ENCODE data around the gene PRTFDC1. TPM values are rescaled to one million over a fixed set of nuclear protein-coding genes. Genes with fewer than 3 reads are reported as not detected.

PRTFDC1 gene
- total and polyA plus RNA-seq, 2 of the 13 experiments (the other 11 are each of a cell fraction or from before 2014, with no cell fraction given) = not detected

DNA sequence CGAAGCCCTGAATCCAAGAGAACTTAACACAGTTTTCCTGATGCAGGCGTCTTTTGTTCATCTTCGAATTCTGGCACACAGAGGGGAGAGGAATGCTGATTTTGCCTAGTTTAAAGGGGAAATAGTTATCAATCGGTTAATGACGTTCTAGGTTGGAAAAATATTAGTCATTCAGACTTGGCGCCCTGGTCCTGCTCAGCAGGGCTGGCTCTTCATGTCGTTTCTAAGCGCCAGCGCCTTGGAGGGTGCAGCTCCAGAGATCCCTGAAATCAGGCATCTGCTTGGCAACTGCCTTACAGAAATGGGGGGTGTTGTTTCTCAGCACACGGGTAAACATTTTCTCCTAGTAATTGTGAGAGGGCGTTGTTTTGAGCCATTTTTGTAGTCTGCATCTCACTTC is 1.3 kb upstream of the PRTFDC1 start:
- Histone ChIP-seq H3K9me3 (ENCODE audit: low read length) (no peaks in the 10 kb centered on the region), H3K4me3 (replicated peaks in 1 of 3; ENCODE audit: insufficient read depth in 1 of 3, low read depth in 2 of 3, low read length in 3 of 3) (no peak overlapping the region), H3K4me1 (ENCODE audit: insufficient read depth, low read length) (no peaks in the 10 kb centered on the region), H3K79me2 (ENCODE audit: insufficient read depth, low read length) (no peaks in the 10 kb centered on the region), H4K20me1 (ENCODE audit: insufficient read depth, low read length) (no peaks in the 10 kb centered on the region), H2AFZ (ENCODE audit: low read length) (no peak overlapping the region), H3K4me2 (ENCODE audit: low read depth, low read length) (no peak overlapping the region), H3K36me3 (replicated peaks in 1 of 2; ENCODE audit: control insufficient read depth in 1 of 2, insufficient read depth in 2 of 2, low read length in 2 of 2) (no peaks in the 10 kb centered on the region), H3K27me3 (ENCODE audit: control insufficient read depth in 1 of 2, insufficient read depth in 2 of 2, low read length in 2 of 2) (no peaks in the 10 kb centered on the region), H3K27ac (ENCODE audit: extremely low read length, insufficient read depth, low read length) (no peak overlapping the region), H3K9ac (ENCODE audit: insufficient read depth, low read depth, low read length) (no peak overlapping the region)
- DNase-seq (ENCODE audit: low spot score) = no peak
- POLR2A ChIA-PET = no interaction called here
- BruUV-seq (replicated peaks) = no TSS peak
- in situ Hi-C loops (cut with HindIII; ENCODE audit: extremely low pct_ligation_motif_present, low pct_unique_long_range_greater_than_20kb) = no loop called here
- ATAC-seq = no peak
- WGBS (ENCODE audit: low lambda C conversion rate) = 35% methylated on average over 9 of the region's 11 CpGs
- TF ChIP-seq, protein P1, sequence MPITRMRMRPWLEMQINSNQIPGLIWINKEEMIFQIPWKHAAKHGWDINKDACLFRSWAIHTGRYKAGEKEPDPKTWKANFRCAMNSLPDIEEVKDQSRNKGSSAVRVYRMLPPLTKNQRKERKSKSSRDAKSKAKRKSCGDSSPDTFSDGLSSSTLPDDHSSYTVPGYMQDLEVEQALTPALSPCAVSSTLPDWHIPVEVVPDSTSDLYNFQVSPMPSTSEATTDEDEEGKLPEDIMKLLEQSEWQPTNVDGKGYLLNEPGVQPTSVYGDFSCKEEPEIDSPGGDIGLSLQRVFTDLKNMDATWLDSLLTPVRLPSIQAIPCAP (CRISPR knock-in tag; IDR thresholded peaks at IDR 0.05; ENCODE audit: low read depth) = no peak
- TF ChIP-seq ZNF552 (CRISPR knock-in tag; IDR thresholded peaks at IDR 0.05; ENCODE audit: borderline replicate concordance) = no peak
- TF ChIP-seq, protein P2, sequence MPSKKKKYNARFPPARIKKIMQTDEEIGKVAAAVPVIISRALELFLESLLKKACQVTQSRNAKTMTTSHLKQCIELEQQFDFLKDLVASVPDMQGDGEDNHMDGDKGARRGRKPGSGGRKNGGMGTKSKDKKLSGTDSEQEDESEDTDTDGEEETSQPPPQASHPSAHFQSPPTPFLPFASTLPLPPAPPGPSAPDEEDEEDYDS (CRISPR knock-in tag; IDR thresholded peaks at IDR 0.05) = no peak
- no peak for TF ChIP-seq ZNF569 (CRISPR knock-in tag; IDR thresholded peaks at IDR 0.05; ENCODE audit: borderline replicate concordance)
- TF ChIP-seq, protein P3, sequence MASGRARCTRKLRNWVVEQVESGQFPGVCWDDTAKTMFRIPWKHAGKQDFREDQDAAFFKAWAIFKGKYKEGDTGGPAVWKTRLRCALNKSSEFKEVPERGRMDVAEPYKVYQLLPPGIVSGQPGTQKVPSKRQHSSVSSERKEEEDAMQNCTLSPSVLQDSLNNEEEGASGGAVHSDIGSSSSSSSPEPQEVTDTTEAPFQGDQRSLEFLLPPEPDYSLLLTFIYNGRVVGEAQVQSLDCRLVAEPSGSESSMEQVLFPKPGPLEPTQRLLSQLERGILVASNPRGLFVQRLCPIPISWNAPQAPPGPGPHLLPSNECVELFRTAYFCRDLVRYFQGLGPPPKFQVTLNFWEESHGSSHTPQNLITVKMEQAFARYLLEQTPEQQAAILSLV (CRISPR knock-in tag; IDR thresholded peaks at IDR 0.05; ENCODE audit: borderline replicate concordance) = no peak
- TF ChIP-seq ZNF749 (CRISPR knock-in tag; IDR thresholded peaks at IDR 0.05; ENCODE audit: borderline replicate concordance) = no peak
- TF ChIP-seq, protein P4, sequence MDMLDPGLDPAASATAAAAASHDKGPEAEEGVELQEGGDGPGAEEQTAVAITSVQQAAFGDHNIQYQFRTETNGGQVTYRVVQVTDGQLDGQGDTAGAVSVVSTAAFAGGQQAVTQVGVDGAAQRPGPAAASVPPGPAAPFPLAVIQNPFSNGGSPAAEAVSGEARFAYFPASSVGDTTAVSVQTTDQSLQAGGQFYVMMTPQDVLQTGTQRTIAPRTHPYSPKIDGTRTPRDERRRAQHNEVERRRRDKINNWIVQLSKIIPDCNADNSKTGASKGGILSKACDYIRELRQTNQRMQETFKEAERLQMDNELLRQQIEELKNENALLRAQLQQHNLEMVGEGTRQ (IDR thresholded peaks at IDR 0.05; ENCODE audit: low read depth, low read length) = no peak
- TF ChIP-seq, protein P4 (CRISPR knock-in tag; IDR thresholded peaks at IDR 0.05; ENCODE audit: borderline replicate concordance) = no peak
- no peak for TF ChIP-seq KMT2B (CRISPR knock-in tag; IDR thresholded peaks at IDR 0.05)
- intact Hi-C loops (cut with micrococcal nuclease; ENCODE audit: unreplicated experiment) = no loop called here
- CTCF ChIA-PET (ENCODE audit: low intra/inter-chr PET ratio, low total read pairs) = no interaction called here
- FAIRE-seq = no peak
